ENCODE results near the gene MZF1.
"Not testable (repeated sequence)": the region's sequence is repeated elsewhere in the genome, so short reads cannot be mapped to it uniquely, and the experiment has no call there.

Gene MZF1

GRCh38 chr19:58572818-58573657 lies at the start of gene MZF1:
Gene MZF1, minus strand, starts transcription at chr19:58573335. Its CDS starts 1,946 bp downstream, at chr19:58571389.
- DNase-seq: no peak

GRCh38 chr19:58607213-58607612 lies 34.1 kb upstream of the MZF1 start:
- DNase-seq: not testable (repeated sequence)

DNA sequence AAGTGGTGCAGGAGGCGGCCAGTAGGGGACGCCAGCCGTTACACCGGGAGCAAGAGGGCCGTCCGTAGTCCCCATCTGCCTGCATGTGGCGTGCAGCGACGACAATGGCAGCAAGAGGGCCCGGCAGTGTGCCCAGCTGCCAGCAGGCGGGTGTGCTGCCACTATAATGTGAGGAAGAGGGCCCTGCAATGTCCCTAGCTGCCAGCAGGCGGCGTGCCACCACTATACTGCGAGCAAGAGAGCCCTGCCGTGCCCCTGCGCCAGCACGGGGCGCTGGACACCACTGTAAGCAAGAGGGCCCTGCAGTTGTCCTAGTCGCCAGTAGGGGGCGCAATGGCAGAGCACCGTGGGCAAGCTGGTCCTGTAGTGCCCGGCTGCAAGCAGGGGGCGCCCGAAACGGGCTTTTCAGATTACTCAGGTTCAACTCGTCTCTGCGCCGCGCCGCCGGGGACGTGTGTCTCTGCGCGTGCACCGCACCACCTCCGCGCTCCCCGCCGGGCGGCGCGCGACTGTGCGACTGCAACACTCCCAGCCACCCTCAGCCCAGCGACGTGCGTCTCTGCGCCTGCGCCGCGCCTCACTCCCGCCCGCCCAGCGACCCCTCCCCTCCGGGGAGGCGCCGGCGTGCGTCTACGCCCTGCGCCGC lies 33.2 kb upstream of the MZF1 start:
- not testable (repeated sequence) for DNase-seq

- no peak for DNase-seq
Measured at GRCh38 chr19:58586133-58586765, 13.1 kb upstream of the MZF1 start.

- DNase-seq: no peak
Measured at GRCh38 chr19:58585442-58586132, 12.5 kb upstream of the MZF1 start.

- DNase-seq: no peak
Measured at GRCh38 chr19:58584498-58585441, 11.6 kb upstream of the MZF1 start.

DNA sequence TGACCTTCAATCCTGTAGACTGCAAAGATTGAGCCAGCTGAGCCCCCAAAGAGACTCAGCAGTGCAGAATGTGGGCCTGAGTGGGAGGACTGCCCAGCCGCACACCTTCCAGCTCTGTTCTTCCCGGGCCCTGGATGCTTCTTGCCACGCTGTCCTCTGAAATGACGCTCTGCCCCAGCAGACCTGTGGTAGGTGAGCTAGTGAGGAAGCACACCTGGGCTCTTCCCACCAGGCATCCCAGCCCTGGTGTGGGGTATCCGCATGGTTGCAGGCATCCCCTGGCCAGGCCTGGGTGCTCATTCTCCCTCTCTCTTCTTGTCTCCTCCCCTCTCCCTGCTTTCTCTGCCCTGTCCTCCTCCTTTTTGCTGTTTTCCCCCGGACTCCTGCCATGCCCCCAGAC lies 9.8 kb upstream of the MZF1 start:
- DNase-seq: no peak

GRCh38 chr19:58581227-58582141 lies 8.3 kb upstream of the MZF1 start:
- no peak for DNase-seq

- DNase-seq: no peak
Measured at GRCh38 chr19:58579473-58580142, 6.5 kb upstream of the MZF1 start.

DNA sequence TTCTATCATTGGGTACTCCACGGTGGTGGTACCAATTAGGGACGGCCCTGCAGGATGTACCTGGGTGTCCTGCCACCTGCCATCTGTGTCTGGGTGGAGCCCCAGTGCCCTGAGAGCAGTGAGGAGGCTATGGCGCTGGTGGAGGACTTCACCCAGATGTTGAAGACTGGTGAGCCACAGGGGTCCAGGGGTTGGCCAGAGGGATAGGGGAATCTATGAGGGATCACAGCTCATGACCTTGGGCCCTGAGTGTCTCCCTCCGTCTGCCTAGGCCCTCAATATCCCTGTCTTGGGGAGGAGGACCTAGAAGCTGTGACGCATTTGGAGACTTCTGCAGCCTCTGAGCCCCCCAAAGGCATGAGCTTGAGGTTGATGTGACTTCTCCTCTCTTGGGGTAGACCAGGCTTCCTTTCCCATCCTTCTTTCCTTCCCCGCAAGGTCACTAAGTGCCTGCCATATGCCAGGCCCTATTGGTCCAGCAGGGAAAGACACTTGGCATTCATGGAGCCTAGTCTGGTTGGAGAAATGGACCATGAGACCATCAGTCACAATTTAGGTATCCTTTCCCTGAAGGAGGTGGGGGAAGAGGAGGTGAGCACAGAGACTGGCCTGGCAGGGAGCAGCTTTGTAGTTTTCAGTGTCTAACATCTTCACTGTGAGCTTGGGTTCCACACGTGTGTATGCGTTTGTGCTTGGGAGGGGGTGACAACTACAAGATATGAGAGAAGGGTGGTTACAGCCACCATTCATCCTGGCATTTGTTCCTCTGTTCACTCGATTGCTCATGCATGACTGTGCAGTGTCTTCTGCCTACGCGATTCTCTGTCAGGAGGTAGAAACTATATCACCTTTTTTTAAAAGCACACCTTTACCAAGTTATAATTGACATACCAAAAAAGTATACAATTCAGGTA lies 5.1 kb upstream of the MZF1 start:
- no peak for DNase-seq

GRCh38 chr19:58577581-58577980 lies 4.4 kb upstream of the MZF1 start:
- not testable (repeated sequence) for DNase-seq

- no peak for DNase-seq
Measured at GRCh38 chr19:58575183-58576041, 2.3 kb upstream of the MZF1 start.

DNA sequence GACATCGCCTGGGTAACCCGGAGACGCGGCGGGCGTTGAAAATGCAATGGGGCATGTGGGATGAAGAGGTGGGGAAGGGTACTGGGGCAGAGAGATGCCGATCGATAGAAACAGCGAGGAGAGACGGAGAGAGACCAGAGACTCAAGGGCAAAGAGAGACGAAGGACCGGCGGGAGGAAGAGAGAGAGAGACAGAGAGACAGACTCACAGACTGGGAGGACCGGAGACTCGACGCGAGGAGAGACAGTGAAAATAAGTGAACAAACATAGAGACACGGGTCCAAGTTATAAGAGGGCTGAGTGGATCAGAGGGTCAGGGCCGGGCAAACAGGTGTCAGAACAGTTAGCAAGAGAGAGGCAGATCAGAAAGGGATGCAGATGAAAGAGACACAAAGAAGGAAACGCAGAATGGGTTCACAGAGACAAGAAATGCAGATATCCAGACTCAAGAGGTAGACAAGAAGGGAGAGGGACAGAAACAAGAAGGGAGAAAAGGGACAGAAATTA lies 576 bp upstream of the MZF1 start:
- DNase-seq: no peak

DNA sequence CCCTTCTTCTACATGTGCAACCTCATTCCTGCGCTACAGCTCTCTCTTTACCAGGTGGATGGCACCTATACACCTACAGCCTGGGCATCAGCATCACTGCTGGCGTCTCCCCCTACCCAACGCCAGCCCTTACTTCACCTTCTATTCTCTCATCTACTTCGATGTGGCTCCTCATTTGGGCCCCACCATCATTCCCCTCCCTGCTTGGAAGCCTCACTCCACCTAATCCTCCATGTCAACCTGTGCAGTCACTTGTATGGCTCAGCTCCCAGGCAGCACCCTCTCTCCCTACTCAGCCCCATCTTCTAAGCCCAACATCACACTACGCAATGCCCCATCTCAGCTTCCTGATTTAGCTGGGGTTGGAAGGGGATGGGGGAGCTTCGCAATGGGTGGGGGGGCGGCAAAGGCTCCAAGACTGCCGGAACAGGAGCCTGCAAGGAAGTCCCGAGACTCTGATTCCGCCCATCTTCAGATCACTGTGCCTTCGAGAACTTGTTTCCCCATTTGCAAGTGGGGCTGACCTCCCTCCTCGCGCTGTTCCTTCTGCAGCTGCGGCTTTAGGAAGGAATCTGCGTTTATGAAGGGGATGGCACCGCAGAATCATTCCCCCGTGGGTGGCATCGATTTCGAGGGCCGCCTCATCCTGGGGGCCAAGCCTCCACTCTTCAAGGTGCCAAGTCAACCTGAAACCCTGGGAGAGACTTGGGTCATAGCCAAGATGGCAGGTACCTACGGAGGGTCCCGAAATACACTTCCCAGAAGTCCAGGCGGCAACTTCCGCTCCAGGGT lies 913 bp downstream of the MZF1 start:
- no peak for DNase-seq

DNA sequence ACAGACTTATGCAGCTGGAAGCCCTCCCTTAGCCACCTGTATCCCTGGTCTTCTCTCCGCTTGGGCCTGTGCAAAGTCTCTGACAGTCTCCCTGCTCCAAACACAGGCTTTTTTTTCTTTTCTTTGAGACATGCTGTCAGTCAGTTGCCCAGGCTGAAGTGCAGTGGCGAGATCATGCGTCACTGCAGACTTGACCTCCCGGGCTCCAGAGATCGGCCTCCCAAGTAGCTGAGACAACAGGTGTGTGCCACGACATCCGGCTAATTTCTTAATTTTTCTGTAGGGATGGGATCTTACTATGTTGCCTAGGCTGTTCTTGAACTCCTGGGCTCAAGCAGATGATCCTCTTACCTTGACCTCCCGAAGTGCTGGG lies 1.6 kb downstream of the MZF1 start:
- no peak for DNase-seq

DNA sequence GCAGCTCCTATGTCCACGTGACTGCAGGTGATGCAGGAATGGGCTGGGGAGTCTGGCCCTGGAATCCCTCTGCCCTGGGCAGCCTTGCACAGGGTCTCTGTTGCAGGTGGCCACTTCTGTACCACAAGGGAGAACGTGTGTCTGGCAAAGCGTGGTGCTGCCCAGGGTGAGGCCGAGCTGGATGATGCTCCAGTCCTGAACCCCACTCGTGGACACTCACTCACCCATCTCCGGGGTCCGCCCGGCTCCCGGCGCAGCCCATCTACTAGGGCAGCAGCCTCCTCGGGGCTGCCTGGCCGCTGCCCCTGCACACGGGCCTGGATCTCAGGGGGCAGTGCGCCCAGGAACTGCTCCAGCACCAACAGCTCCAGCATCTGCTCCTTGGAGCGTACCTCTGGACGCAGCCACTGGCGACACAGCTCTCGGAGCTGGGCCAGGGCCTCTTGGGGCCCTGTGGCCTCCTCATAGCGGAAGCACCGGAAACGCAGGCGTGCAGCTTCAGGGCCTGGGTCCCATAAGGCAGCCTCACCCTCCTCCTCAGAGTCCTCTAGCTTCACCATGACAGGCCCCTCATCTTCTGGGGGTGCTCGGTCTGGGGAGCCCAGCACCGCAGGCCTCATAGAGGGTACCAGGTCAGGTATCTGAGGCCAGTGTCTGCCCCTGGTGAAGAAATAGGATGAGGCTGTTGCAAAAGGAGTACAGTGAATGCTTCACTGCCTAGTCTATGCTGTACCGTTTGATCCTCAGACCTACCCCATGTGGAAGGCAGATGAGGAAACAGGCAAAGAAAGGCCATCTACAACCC lies 2.2 kb downstream of the MZF1 start:
- no peak for DNase-seq

All from NCI-H1930 (cell line).